BJ (cell line): ENCODE data around the gene EPHA1. TPM values are rescaled to one million over a fixed set of nuclear protein-coding genes. Genes with fewer than 3 reads are reported as not detected.

Source experiments
- CTCF ChIA-PET: fragments of 350-600 bp; formaldehyde crosslinking; extraction: SDS; loops from one replicate; lab custom pipeline; 2021; ENCODE audit warnings: antibody characterized with exemption, inconsistent platforms; lab: Yijun Ruan, JAX
- POLR2A ChIA-PET: fragments of 300-600 bp; sonication (Branson Sonifier 250); formaldehyde crosslinking; extraction: SDS; loops from one replicate; lab custom pipeline; 2021; ENCODE audit warnings: antibody characterized with exemption; lab: Charles Lee
- DNase-seq: peaks from one replicate; pipeline ENCODE4 v3.0.0-alpha.2; 2011; ENCODE audit warnings: low read depth
- H3K27me3 ChIP-seq: 2 replicates; pipeline ENCODE4 v1.6.0; 2011; ENCODE audit warnings: low read length; ENCODE audit not compliant: control insufficient read depth, insufficient read depth
- H3K36me3 ChIP-seq: 2 replicates; pipeline ENCODE4 v1.5.1; 2011; ENCODE audit warnings: low read length; ENCODE audit not compliant: control insufficient read depth, insufficient read depth
- H3K4me3 ChIP-seq: 2 replicates; pipeline ENCODE4 v1.5.1; 2011; ENCODE audit warnings: low read depth, mild to moderate bottlenecking, control low read depth, low read length
- polyA plus RNA-seq: library from polyadenylated mRNA; depleted of rRNA; stranded (reverse); fragments of >200 nt; gene quantifications from 2 replicates; pipeline ENCODE4 v1.2.3, GENCODE V29; 2011
- TF ChIP-seq, protein P1 (sequence below): IDR thresholded peaks from 2 replicates; pipeline ENCODE4 v1.5.1; 2011; ENCODE audit warnings: low read depth, mild to moderate bottlenecking, control low read depth, inconsistent platforms, low read length, moderate library complexity; ENCODE audit not compliant: insufficient read depth

Gene EPHA1
- polyA plus RNA-seq, 1 experiment = 0.05 TPM

DNA sequence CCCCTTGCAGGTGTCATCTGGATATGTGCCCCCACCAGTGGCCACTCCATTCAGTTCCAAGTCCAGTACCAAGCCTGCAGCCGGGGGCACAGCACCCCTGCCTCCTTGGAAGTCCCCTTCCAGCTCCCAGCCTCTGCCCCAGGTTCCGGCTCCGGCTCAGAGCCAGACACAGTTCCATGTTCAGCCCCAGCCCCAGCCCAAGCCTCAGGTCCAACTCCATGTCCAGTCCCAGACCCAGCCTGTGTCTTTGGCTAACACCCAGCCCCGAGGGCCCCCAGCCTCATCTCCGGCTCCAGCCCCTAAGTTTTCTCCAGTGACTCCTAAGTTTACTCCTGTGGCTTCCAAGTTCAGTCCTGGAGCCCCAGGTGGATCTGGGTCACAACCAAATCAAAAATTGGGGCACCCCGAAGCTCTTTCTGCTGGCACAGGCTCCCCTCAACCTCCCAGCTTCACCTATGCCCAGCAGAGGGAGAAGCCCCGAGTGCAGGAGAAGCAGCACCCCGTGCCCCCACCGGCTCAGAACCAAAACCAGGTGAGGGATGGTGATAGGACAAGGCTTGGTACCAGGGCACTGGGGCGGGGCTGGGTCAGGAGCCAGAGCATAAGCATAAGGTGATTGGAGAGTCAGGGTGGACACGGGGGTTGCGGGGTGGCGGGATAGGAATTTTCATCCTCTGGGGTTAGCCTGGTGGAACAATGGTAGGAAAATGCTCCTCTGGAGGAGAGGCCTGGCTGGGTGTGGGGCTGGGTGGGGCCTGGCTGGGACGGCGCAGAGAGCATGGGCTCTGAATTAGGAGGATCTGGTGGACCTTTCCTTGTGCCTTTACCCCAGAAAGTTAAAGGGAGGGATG, 25.6 kb downstream of the EPHA1 start:
- TF ChIP-seq, protein P1, sequence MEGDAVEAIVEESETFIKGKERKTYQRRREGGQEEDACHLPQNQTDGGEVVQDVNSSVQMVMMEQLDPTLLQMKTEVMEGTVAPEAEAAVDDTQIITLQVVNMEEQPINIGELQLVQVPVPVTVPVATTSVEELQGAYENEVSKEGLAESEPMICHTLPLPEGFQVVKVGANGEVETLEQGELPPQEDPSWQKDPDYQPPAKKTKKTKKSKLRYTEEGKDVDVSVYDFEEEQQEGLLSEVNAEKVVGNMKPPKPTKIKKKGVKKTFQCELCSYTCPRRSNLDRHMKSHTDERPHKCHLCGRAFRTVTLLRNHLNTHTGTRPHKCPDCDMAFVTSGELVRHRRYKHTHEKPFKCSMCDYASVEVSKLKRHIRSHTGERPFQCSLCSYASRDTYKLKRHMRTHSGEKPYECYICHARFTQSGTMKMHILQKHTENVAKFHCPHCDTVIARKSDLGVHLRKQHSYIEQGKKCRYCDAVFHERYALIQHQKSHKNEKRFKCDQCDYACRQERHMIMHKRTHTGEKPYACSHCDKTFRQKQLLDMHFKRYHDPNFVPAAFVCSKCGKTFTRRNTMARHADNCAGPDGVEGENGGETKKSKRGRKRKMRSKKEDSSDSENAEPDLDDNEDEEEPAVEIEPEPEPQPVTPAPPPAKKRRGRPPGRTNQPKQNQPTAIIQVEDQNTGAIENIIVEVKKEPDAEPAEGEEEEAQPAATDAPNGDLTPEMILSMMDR = no peak
- H3K27me3 ChIP-seq = no peaks in the 10 kb centered on the region
- peak overlapping the region; percentile 85 for H3K4me3 ChIP-seq
- DNase-seq = no peak
- CTCF ChIA-PET = interaction anchor here (0.9 to 2.8 kb wide), 3 partner anchors 13 to 143 kb away, joined by 3 to 9 read pairs (median 7); no protein-coding TSS in a partner anchor
- peaks cover 27% of the 10 kb centered on the region for H3K36me3 ChIP-seq
- POLR2A ChIA-PET = no interaction called here

DNA sequence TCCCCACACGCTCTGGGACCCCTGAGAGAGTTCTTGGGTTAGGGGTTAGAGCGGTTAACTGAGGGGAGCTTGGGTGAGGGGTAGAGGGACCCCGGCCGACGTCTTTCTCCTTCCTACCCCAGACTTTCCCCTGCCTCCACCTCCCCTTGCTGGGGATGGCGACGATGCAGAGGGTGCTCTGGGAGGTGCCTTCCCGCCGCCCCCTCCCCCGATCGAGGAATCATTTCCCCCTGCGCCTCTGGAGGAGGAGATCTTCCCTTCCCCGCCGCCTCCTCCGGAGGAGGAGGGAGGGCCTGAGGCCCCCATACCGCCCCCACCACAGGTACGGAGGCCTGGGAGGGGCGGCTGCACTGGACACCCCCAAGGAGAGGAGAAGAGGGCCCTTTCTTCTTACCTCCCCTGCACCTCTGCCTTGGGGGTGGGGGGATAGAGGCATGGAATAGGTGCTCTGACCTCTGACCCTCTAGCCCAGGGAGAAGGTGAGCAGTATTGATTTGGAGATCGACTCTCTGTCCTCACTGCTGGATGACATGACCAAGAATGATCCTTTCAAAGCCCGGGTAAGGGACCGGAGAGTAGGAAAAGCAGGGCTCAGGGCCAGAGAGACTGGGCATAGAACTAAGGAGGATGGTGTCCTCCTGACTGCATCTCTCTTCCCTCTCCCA, 26.4 kb downstream of the EPHA1 start:
- ChIA-PET POLR2A (no interaction called here), CTCF (interaction anchor here (0.9 to 3.4 kb wide), 5 partner anchors 8 to 143 kb away, joined by 3 to 22 read pairs (median 4); no protein-coding TSS in a partner anchor)
- Histone ChIP-seq H3K36me3 (peaks cover 21% of the 10 kb centered on the region), H3K27me3 (no peaks in the 10 kb centered on the region), H3K4me3 (peak overlapping the region; percentile 85)
- no peak for DNase-seq
- TF ChIP-seq, protein P1 = no peak

DNA sequence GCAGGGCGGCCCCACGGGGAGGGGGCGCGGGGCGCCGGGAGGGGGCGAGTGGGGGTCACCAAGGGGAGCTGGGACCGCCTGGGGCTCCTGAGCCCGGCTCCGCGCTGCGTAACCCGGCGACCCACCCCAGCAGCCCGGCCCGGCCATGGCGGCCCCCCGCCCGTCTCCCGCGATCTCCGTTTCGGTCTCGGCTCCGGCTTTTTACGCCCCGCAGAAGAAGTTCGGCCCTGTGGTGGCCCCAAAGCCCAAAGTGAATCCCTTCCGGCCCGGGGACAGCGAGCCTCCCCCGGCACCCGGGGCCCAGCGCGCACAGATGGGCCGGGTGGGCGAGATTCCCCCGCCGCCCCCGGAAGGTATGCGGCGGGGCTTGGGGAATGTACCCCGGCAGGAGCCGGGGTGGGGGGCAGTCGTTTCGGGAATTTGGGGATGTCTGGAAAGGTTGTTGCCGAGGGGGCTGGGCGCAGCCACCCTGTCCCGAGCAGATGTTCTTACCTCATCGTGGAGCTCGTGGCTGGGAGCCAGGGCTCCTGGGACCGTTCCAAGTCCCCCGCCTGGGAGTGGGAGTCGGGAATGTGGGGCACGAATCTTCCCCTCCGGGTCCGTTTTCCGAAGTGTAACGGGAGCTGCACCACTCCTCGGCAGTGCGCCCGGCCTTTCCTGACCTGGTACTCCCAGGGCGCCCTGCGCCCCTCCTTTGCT, 27.1 kb downstream of the EPHA1 start:
- TF ChIP-seq, protein P1 = no peak
- POLR2A ChIA-PET = no interaction called here
- Histone ChIP-seq H3K4me3 (peak overlapping the region; percentile 85), H3K36me3 (peaks cover 18% of the 10 kb centered on the region), H3K27me3 (no peaks in the 10 kb centered on the region)
- CTCF ChIA-PET = interaction anchor here (1.0 to 3.4 kb wide), 3 partner anchors 9 to 142 kb away, joined by 3 to 22 read pairs (median 4); no protein-coding TSS in a partner anchor
- peak; percentile 46 for DNase-seq

DNA sequence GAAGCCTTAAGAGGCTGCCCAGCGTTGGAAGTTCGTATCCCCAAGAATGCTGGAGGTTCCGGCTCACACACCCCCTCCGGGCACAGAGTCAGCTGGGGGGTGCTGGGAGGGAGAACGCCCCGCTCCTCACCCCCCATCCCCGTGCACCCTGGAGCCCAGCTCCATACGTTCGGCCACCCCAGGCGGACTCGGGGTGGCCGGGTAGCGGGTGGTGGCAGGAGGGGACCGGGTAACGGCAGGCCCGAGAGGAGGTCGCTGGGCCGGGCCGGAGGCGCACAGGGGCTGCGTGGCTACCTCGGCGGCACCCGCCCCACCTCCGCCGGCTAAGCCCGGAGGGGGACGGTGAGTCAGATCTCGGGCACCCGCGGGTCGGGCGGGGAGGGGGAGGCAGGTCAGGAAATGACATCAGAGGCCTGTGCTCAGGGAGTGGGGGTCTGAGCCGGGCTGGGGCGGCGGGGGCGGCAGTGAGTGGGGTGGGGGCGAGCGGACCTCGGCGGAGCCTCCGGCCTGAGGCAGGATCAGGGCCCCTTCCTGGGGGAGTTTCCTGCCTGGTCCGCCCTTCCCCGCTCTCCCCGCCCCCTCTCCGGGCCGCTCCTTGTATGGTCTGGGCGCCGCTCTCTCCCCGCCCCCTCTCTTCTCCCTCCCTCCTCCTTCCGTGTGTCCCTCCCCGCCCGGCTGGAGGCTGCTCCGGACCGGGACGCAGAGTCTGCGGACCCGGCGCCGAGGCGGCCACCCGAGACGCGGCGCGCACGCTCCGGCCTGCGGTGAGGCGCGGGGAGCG, 27.8 kb downstream of the EPHA1 start, which contains the start of gene ZYX:
ZYX (plus strand) TSS at position 700 of the 781 bp plus-strand sequence. CDS start 227 bp downstream, outside the sequence.
- H3K36me3 ChIP-seq = peaks cover 16% of the 10 kb centered on the region
- ChIA-PET POLR2A (interaction anchor here (0.7 to 1.0 kb wide), 2 partner anchors 12 to 26 kb away, joined by 5 to 16 read pairs; no protein-coding TSS in a partner anchor), CTCF (interaction anchor here (0.6 to 3.4 kb wide), 20 partner anchors 10 to 367 kb away, joined by 3 to 30 read pairs (median 4); partner anchors contain the start of gene CASP2)
- peak; percentile 69 for DNase-seq
- TF ChIP-seq, protein P1 = no peak
- H3K27me3 ChIP-seq = no peaks in the 10 kb centered on the region
- H3K4me3 ChIP-seq = peak within 1 kb of the TSS; percentile 85
